ENCODE data around the gene CST9.
"Not testable (repeated sequence)": the region's sequence is repeated elsewhere in the genome, so short reads cannot be mapped to it uniquely, and the experiment has no call there.

The CST9 gene

DNA sequence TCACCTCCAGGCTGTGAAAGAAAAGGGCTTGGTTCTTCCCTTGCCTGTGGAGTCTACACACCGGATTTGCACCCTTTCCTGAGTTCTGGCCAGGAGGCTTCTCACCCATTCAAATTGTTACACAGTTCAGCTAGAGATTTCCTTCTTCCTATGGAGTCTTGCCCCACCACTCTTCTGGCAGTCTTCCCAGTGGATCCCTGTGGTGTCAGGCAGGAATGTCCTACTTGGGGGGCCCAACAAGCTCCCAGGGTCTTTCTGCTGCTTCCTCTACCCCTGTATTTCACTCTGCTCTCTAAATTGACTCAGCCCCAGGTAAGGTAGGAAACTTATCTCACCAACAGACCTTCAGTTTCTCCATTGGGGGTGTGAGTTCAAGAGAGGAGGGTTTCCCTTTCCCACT, 23.4 kb downstream of the CST9 start:
- no peaks in the 10 kb centered on the region for H3K9me2 ChIP-seq (replicated peaks; ENCODE audit: control insufficient read depth, low read length)
- H3K27me3 ChIP-seq (ENCODE audit: control insufficient read depth, low read length): no peaks in the 10 kb centered on the region
- H3K4me2 ChIP-seq (ENCODE audit: low read length): no peak overlapping the region
- H3F3A ChIP-seq (ENCODE audit: control insufficient read depth, insufficient read depth): no peaks in the 10 kb centered on the region
- no peaks in the 10 kb centered on the region for H3K36me3 ChIP-seq (ENCODE audit: control insufficient read depth, low read length)
- no peaks in the 10 kb centered on the region for H4K20me1 ChIP-seq (ENCODE audit: control insufficient read depth, insufficient read depth, low read depth, low read length)
- no peaks in the 10 kb centered on the region for H3K4me1 ChIP-seq (ENCODE audit: control insufficient read depth, low read length)
- no peak overlapping the region for H3K4me3 ChIP-seq (ENCODE audit: low read length)
- no peak for TF ChIP-seq CTCF (IDR thresholded peaks at IDR 0.05; ENCODE audit: low read depth, low read length, poor library complexity, severe bottlenecking)
- TF ChIP-seq EZH2phosphoT487 (IDR thresholded peaks at IDR 0.05; ENCODE audit: borderline replicate concordance, low read length): no peak
- no peaks in the 10 kb centered on the region for H3K9me3 ChIP-seq (ENCODE audit: control insufficient read depth, insufficient read depth, low read length)
- H3K79me2 ChIP-seq (ENCODE audit: control insufficient read depth, low read length): no peaks in the 10 kb centered on the region
- H3K27ac ChIP-seq (ENCODE audit: low read depth, low read length): no peak overlapping the region

GRCh38 chr20:23581833-23582232, 23.9 kb downstream of the CST9 start:
- H3K27me3 ChIP-seq (ENCODE audit: control insufficient read depth, low read length); H3K4me1 ChIP-seq (ENCODE audit: control insufficient read depth, low read length): not testable (repeated sequence)

DNA sequence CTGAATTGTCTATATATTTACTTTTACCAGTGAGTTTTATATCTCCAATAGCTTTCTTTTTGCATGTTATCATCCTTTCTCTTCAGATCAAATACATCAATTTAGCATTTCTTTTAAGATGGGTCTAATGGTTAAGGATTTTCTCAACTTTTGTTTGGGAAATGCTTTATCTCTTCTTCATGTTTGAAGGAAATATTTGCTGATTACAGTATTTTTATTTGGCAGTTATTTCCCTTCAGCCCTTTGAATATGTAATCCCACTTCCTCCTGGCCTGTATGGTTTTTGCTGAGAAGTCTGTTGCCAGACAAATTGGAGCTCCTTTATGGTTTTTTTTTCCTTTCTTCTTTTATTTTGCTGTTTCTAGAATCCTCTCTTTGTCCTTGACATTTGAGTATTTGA, 30.7 kb downstream of the CST9 start:
- TF ChIP-seq CTCF (IDR thresholded peaks at IDR 0.05; ENCODE audit: low read depth, low read length, poor library complexity, severe bottlenecking): no peak
- TF ChIP-seq EZH2phosphoT487 (IDR thresholded peaks at IDR 0.05; ENCODE audit: borderline replicate concordance, low read length): no peak
- no peaks in the 10 kb centered on the region for H3K79me2 ChIP-seq (ENCODE audit: control insufficient read depth, low read length)
- H3K27ac ChIP-seq (ENCODE audit: low read depth, low read length): no peak overlapping the region
- H3F3A ChIP-seq (ENCODE audit: control insufficient read depth, insufficient read depth): no peaks in the 10 kb centered on the region
- H3K4me1 ChIP-seq (ENCODE audit: control insufficient read depth, low read length): no peaks in the 10 kb centered on the region
- no peaks in the 10 kb centered on the region for H3K27me3 ChIP-seq (ENCODE audit: control insufficient read depth, low read length)
- H3K4me2 ChIP-seq (ENCODE audit: low read length): no peak overlapping the region
- H4K20me1 ChIP-seq (ENCODE audit: control insufficient read depth, insufficient read depth, low read depth, low read length): no peaks in the 10 kb centered on the region
- no peaks in the 10 kb centered on the region for H3K36me3 ChIP-seq (ENCODE audit: control insufficient read depth, low read length)
- H3K9me3 ChIP-seq (ENCODE audit: control insufficient read depth, insufficient read depth, low read length): no peaks in the 10 kb centered on the region
- no peaks in the 10 kb centered on the region for H3K9me2 ChIP-seq (replicated peaks; ENCODE audit: control insufficient read depth, low read length)
- no peak overlapping the region for H3K4me3 ChIP-seq (ENCODE audit: low read length)

More at GRCh38 chr20:23581833-23582232, 23.9 kb downstream of the CST9 start:
- H3F3A ChIP-seq (ENCODE audit: control insufficient read depth, insufficient read depth); H3K36me3 ChIP-seq (ENCODE audit: control insufficient read depth, low read length); H3K4me3 ChIP-seq (ENCODE audit: low read length); H3K9me3 ChIP-seq (ENCODE audit: control insufficient read depth, insufficient read depth, low read length); H4K20me1 ChIP-seq (ENCODE audit: control insufficient read depth, insufficient read depth, low read depth, low read length); H3K27ac ChIP-seq (ENCODE audit: low read depth, low read length); H3K79me2 ChIP-seq (ENCODE audit: control insufficient read depth, low read length); H3K9me2 ChIP-seq (replicated peaks; ENCODE audit: control insufficient read depth, low read length); H3K4me2 ChIP-seq (ENCODE audit: low read length): not testable (repeated sequence)

- Histone ChIP-seq H3K27ac (ENCODE audit: low read depth, low read length) (no peak overlapping the region), H3K4me2 (ENCODE audit: low read length) (no peak overlapping the region), H3K4me1 (ENCODE audit: control insufficient read depth, low read length) (no peaks in the 10 kb centered on the region)
These were observed 35.4 kb downstream of the CST9 start for GRCh38 chr20:23570178-23570760.

More at GRCh38 chr20:23570178-23570760, 35.4 kb downstream of the CST9 start:
- no peaks in the 10 kb centered on the region for H3K79me2 ChIP-seq (ENCODE audit: control insufficient read depth, low read length)
- H3K4me3 ChIP-seq (ENCODE audit: low read length): no peak overlapping the region
- TF ChIP-seq CTCF (IDR thresholded peaks at IDR 0.05; ENCODE audit: low read depth, low read length, poor library complexity, severe bottlenecking) (no peak), EZH2phosphoT487 (IDR thresholded peaks at IDR 0.05; ENCODE audit: borderline replicate concordance, low read length) (no peak)
- no peaks in the 10 kb centered on the region for H4K20me1 ChIP-seq (ENCODE audit: control insufficient read depth, insufficient read depth, low read depth, low read length)
- H3F3A ChIP-seq (ENCODE audit: control insufficient read depth, insufficient read depth): no peaks in the 10 kb centered on the region
- H3K9me2 ChIP-seq (replicated peaks; ENCODE audit: control insufficient read depth, low read length): no peaks in the 10 kb centered on the region
- H3K27me3 ChIP-seq (ENCODE audit: control insufficient read depth, low read length): no peaks in the 10 kb centered on the region
- H3K9me3 ChIP-seq (ENCODE audit: control insufficient read depth, insufficient read depth, low read length): no peaks in the 10 kb centered on the region
- H3K36me3 ChIP-seq (ENCODE audit: control insufficient read depth, low read length): no peaks in the 10 kb centered on the region

Data from DOHH2 (cell line).